Liver (tissue), 3 donors: ENCODE results near the gene POLDIP3.
"Not testable (repeated sequence)": the region's sequence is repeated elsewhere in the genome, so short reads cannot be mapped to it uniquely, and the experiment has no call there.

Source experiments
- HNF4G ChIP-seq: IDR thresholded peaks from 2 replicates; pipeline ENCODE4 v1.6.1; 2016; ENCODE audit warnings: antibody characterized with exemption
- RXRA ChIP-seq, 2 donors: IDR thresholded peaks; 2 replicates each; pipeline ENCODE4 v1.6.1; 2017 to 2018; ENCODE audit warnings: antibody characterized with exemption in 2 of 2, mild to moderate bottlenecking in 1 of 2
- TF ChIP-seq, protein P1 (sequence below): fragments of 150-350 bp; IDR thresholded peaks from 2 replicates; pipeline ENCODE4 v1.5.1; 2017; ENCODE audit warnings: improper control_type of control experiment, low read depth, low read length; ENCODE audit not compliant: missing input control
- TF ChIP-seq, protein P2 (sequence below): IDR thresholded peaks from 2 replicates; pipeline ENCODE4 v1.6.1; 2016; ENCODE audit warnings: antibody characterized with exemption
- donor health status: healthy.
- donor health status: healthy.

DNA sequence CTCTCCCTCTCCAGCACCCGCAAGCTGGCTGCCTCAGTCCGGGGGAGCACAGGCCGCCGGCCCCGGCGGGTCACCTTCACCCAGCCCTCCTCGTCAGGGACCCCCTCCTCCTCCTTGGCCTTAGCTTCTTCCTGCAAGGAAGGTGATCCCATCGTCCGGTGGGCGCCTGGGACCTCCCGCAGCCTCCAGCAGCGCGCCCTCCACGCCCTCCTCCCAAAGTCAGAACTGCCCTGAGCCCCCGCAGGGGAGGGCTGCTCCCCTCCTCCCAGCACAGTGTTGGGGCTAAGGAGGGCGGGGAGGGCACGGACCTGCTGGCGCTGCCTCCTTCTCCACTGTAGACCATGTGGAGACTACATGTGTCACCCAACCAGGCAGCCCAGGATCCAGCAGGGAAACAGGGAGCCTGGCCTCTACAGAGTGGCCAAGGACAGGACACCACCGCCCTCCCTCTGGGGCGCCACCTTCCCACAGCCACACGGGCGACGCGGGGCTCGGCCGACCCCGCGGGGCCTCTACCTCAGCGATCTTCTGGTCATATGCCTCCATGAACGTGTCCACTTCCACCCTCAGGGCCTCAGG lies 38.6 kb downstream of the POLDIP3 start:
- TF ChIP-seq, protein P1, sequence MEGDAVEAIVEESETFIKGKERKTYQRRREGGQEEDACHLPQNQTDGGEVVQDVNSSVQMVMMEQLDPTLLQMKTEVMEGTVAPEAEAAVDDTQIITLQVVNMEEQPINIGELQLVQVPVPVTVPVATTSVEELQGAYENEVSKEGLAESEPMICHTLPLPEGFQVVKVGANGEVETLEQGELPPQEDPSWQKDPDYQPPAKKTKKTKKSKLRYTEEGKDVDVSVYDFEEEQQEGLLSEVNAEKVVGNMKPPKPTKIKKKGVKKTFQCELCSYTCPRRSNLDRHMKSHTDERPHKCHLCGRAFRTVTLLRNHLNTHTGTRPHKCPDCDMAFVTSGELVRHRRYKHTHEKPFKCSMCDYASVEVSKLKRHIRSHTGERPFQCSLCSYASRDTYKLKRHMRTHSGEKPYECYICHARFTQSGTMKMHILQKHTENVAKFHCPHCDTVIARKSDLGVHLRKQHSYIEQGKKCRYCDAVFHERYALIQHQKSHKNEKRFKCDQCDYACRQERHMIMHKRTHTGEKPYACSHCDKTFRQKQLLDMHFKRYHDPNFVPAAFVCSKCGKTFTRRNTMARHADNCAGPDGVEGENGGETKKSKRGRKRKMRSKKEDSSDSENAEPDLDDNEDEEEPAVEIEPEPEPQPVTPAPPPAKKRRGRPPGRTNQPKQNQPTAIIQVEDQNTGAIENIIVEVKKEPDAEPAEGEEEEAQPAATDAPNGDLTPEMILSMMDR = not testable (repeated sequence)
- not testable (repeated sequence) for TF ChIP-seq HNF4G; RXRA (IDR thresholded peaks at IDR 0.05)
- TF ChIP-seq, protein P2, sequence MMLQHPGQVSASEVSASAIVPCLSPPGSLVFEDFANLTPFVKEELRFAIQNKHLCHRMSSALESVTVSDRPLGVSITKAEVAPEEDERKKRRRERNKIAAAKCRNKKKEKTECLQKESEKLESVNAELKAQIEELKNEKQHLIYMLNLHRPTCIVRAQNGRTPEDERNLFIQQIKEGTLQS = not testable (repeated sequence)
